T-helper 2 cell (primary cell): Measurements from ENCODE around the gene ANKRD13C.

Experiments used
- DNase-seq, 5 experiments: peaks; one replicate each; pipeline versions ENCODE4 v3.0.0 to v3.0.0-alpha.2; 2012 to 2022

ANKRD13C gene

GRCh38 chr1:70211541-70211940 is 143.0 kb downstream of the ANKRD13C start:
- no peak for DNase-seq

- DNase-seq: no peak
Observed at GRCh38 chr1:70210820-70211219, 143.7 kb downstream of the ANKRD13C start.
